ENCODE measurements around the gene EIF4E1B.

GRCh38 chr5:176592573-176592972 is 37.9 kb upstream of the EIF4E1B start:
- TF ChIP-seq POLR2A (IDR thresholded peaks at IDR 0.05): no peak
- TF ChIP-seq, protein P1, sequence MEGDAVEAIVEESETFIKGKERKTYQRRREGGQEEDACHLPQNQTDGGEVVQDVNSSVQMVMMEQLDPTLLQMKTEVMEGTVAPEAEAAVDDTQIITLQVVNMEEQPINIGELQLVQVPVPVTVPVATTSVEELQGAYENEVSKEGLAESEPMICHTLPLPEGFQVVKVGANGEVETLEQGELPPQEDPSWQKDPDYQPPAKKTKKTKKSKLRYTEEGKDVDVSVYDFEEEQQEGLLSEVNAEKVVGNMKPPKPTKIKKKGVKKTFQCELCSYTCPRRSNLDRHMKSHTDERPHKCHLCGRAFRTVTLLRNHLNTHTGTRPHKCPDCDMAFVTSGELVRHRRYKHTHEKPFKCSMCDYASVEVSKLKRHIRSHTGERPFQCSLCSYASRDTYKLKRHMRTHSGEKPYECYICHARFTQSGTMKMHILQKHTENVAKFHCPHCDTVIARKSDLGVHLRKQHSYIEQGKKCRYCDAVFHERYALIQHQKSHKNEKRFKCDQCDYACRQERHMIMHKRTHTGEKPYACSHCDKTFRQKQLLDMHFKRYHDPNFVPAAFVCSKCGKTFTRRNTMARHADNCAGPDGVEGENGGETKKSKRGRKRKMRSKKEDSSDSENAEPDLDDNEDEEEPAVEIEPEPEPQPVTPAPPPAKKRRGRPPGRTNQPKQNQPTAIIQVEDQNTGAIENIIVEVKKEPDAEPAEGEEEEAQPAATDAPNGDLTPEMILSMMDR (IDR thresholded peaks at IDR 0.05 in 8 of 11, conservative IDR thresholded peaks at IDR 0.05 in 3 of 11): no peak
- TF ChIP-seq POLR2AphosphoS5 (IDR thresholded peaks at IDR 0.05): no peak

All from spleen (tissue), 7 donors.